K562 (cell line): ENCODE data around the gene DBT. TPM values are rescaled to one million over a fixed set of nuclear protein-coding genes. Genes with fewer than 3 reads are reported as not detected.

Source experiments
- EGR1 ChIP-seq: fragments of 450-650 bp; conservative IDR thresholded peaks from 2 replicates; pipeline ENCODE4 v1.6.1; 2017; ENCODE audit warnings: mild to moderate bottlenecking
- ELF2 ChIP-seq: fragments of 250-450 bp; sonication (Bioruptor Pico); IDR thresholded peaks from 2 replicates; pipeline ENCODE4 v1.5.0; 2021; ENCODE audit warnings: mild to moderate bottlenecking
- LARP7 ChIP-seq: fragments of 450-650 bp; IDR thresholded peaks from 2 replicates; pipeline ENCODE4 v1.6.1; 2016
- NEUROD1 ChIP-seq: fragments of 150-350 bp; IDR thresholded peaks from 2 replicates; pipeline ENCODE4 v1.6.1; 2014; ENCODE audit warnings: borderline replicate concordance, low read length, low read depth; ENCODE audit not compliant: partially characterized antibody
- RBFOX2 ChIP-seq: fragments of 200-400 bp; formaldehyde crosslinking; IDR thresholded peaks from 2 replicates; pipeline ENCODE4 v1.6.1; 2017; ENCODE audit warnings: low read depth, mild to moderate bottlenecking, low read length, moderate library complexity
- RERE ChIP-seq: sonication (generic); formaldehyde crosslinking; IDR thresholded peaks from 2 replicates; pipeline ENCODE4 v1.8.0; 2023; ENCODE audit warnings: missing genetic modification reagents, mild to moderate bottlenecking, borderline replicate concordance
- THAP12 ChIP-seq: fragments of 250-450 bp; sonication (Bioruptor Pico); IDR thresholded peaks from 2 replicates; pipeline ENCODE4 v1.9.0; 2021; ENCODE audit warnings: mild to moderate bottlenecking, inconsistent platforms
- TOE1 ChIP-seq, 2 experiments: fragments of 450-650 bp in 1 of 2; sonication (generic) in 1 of 2; formaldehyde crosslinking in 1 of 2; IDR thresholded peaks; 2 replicates each; pipeline versions ENCODE4 v1.7.1 to v1.8.0; 2016 to 2022; ENCODE audit warnings: borderline replicate concordance in 2 of 2, mild to moderate bottlenecking in 2 of 2, antibody characterized with exemption in 1 of 2, inconsistent platforms in 1 of 2, low read depth in 1 of 2, missing genetic modification reagents in 1 of 2, moderate library complexity in 1 of 2
- ZNF318 ChIP-seq, 2 experiments: fragments of 450-650 bp; IDR thresholded peaks; 2 replicates each; pipeline ENCODE4 v1.6.1; 2016; ENCODE audit warnings: mild to moderate bottlenecking in 2 of 2, borderline replicate concordance in 1 of 2, low read depth in 1 of 2, moderate library complexity in 1 of 2
- polyA plus RNA-seq, 8 experiments: library from polyadenylated mRNA; depleted of rRNA in 4 of 8; stranded (reverse) in 5 of 8; unstranded in 3 of 8; fragments of >200 nt; fragmentation: Nextera tagmentation in 2 of 8; fragmentation: Illumina TruSeq in 1 of 8; extraction: Ambion mirVana in 2 of 8; extraction: Trizol in 1 of 8; gene quantifications; 2 replicates each; pipeline versions ENCODE4 v1.2.1 to v1.2.3, GENCODE V29; 2011 to 2014; ENCODE audit warnings: inconsistent platforms in 1 of 8, missing spikeins in 1 of 8
- total RNA-seq, 7 experiments: library from RNA; depleted of rRNA in 6 of 7; stranded (reverse); fragments of >200 nt in 6 of 7; fragmentation: Illumina TruSeq in 2 of 7; extraction: Trizol in 2 of 7; gene quantifications; 2 replicates each; pipeline versions ENCODE4 v1.2.1 to v1.2.3, GENCODE V29; 2011 to 2021; ENCODE audit warnings: low replicate concordance in 1 of 7

Gene DBT
- total and polyA plus RNA-seq, 9 of the 15 experiments (the other 6 are each of a cell fraction or from before 2014, with no cell fraction given), result 2.7 to 13.5 (median 7.3) TPM

- TF ChIP-seq ELF2, result peak; percentile 84
- TF ChIP-seq LARP7, result no peak
- TF ChIP-seq RERE (CRISPR knock-in tag), result no peak
- TF ChIP-seq EGR1, result no peak; the same call in 1 of the 2 replicates
- TF ChIP-seq TOE1 (IDR thresholded peaks at IDR 0.05; ENCODE audit: borderline replicate concordance), result peak; percentile 73; the same call in 1 of the 2 replicates
- TF ChIP-seq TOE1 (CRISPR knock-in tag; IDR thresholded peaks at IDR 0.05; ENCODE audit: borderline replicate concordance, low read depth), result no peak
- peak; percentile 91 for TF ChIP-seq RBFOX2
- peak; percentile 35 for TF ChIP-seq NEUROD1
- no peak for TF ChIP-seq ZNF318 (IDR thresholded peaks at IDR 0.05; ENCODE audit: borderline replicate concordance in 1 of 2, low read depth in 1 of 2)
- peak; percentile 51; the same call in 1 of the 2 replicates for TF ChIP-seq THAP12 (CRISPR knock-in tag)
These were observed at the start of gene DBT (continued) for GRCh38 chr1:100249537-100250257.
